GM12874 (cell line): ENCODE results near the gene ABCG4.
A peak's percentile ranks its signal among the peaks of the same experiment; 100 is the strongest.

Experiments
- CTCF ChIP-seq: IDR thresholded peaks from 2 replicates; pipeline ENCODE4 v1.5.1; 2011; ENCODE audit warnings: low read depth, mild to moderate bottlenecking, control low read depth, low read length, moderate library complexity; ENCODE audit not compliant: insufficient read depth

The ABCG4 gene

GRCh38 chr11:119202554-119202953 lies 53.7 kb downstream of the ABCG4 start:
- TF ChIP-seq CTCF: no peak

- TF ChIP-seq CTCF: no peak
These were observed 55.2 kb downstream of the ABCG4 start for GRCh38 chr11:119204066-119204465.

GRCh38 chr11:119205080-119205479 lies 56.2 kb downstream of the ABCG4 start:
- no peak for TF ChIP-seq CTCF

GRCh38 chr11:119205574-119206510 lies 57.0 kb downstream of the ABCG4 start, which contains the start of gene CBL:
Gene CBL, plus strand, starts transcription at chr11:119206339. Its CDS starts 79 bp downstream, at chr11:119206418.
- TF ChIP-seq CTCF: peak; percentile 95

- TF ChIP-seq CTCF: no peak
These were observed 57.9 kb downstream of the ABCG4 start for GRCh38 chr11:119206511-119207414.

GRCh38 chr11:119207415-119207960 lies 58.6 kb downstream of the ABCG4 start:
- no peak for TF ChIP-seq CTCF

- TF ChIP-seq CTCF: no peak
These were observed 60.3 kb downstream of the ABCG4 start for GRCh38 chr11:119209186-119209585.
